Stimulated activated CD4-positive, alpha-beta T cell treated with anti-CD3 and anti-CD28 coated beads, Interleukin-1b, Interleukin-23, amount 100 ng/mL, for 4 hours (primary cell): ENCODE results near the gene SPTBN2.
"Not testable (repeated sequence)": the region's sequence is repeated elsewhere in the genome, so short reads cannot be mapped to it uniquely, and the experiment has no call there.

Source experiments
- DNase-seq, 2 donors: peaks; one replicate each; pipeline ENCODE4 v3.0.0-alpha.2; 2020; ENCODE audit warnings: low read depth in 2 of 2

The SPTBN2 gene

GRCh38 chr11:66724167-66724566 is 4.8 kb downstream of the SPTBN2 start:
- not testable (repeated sequence) for DNase-seq

GRCh38 chr11:66723693-66724092 is 5.3 kb downstream of the SPTBN2 start:
- DNase-seq: no peak

- no peak for DNase-seq
Observed at GRCh38 chr11:66722745-66723651, 6.0 kb downstream of the SPTBN2 start.

- no peak for DNase-seq
Observed at GRCh38 chr11:66721939-66722338, 7.1 kb downstream of the SPTBN2 start.

GRCh38 chr11:66720899-66721470 is 8.0 kb downstream of the SPTBN2 start:
- no peak for DNase-seq

- DNase-seq: no peak
Observed at GRCh38 chr11:66720223-66720898, 8.7 kb downstream of the SPTBN2 start.

- DNase-seq: no peak
Observed at GRCh38 chr11:66719111-66719872, 9.7 kb downstream of the SPTBN2 start.

GRCh38 chr11:66718320-66718971 is 10.6 kb downstream of the SPTBN2 start:
- DNase-seq: no peak

- no peak for DNase-seq
Observed at GRCh38 chr11:66717925-66718319, 11.1 kb downstream of the SPTBN2 start.

- no peak for DNase-seq
Observed at GRCh38 chr11:66716996-66717395, 12.0 kb downstream of the SPTBN2 start.

GRCh38 chr11:66715346-66716085 is 13.5 kb downstream of the SPTBN2 start:
- DNase-seq: no peak

GRCh38 chr11:66713746-66714480 is 15.1 kb downstream of the SPTBN2 start:
- no peak for DNase-seq

GRCh38 chr11:66710384-66710930 is 18.6 kb downstream of the SPTBN2 start:
- no peak for DNase-seq

- no peak for DNase-seq
Observed at GRCh38 chr11:66708701-66709100, 20.3 kb downstream of the SPTBN2 start.

- no peak for DNase-seq
Observed at GRCh38 chr11:66708094-66708493, 20.9 kb downstream of the SPTBN2 start.

GRCh38 chr11:66707486-66707885 is 21.5 kb downstream of the SPTBN2 start:
- no peak for DNase-seq

GRCh38 chr11:66706989-66707388 is 22.0 kb downstream of the SPTBN2 start:
- no peak for DNase-seq

GRCh38 chr11:66705587-66706335 is 23.3 kb downstream of the SPTBN2 start:
- no peak for DNase-seq
